Glutamatergic neuron (in vitro differentiated cells): ENCODE results near the gene MVB12A. TPM values are rescaled to one million over a fixed set of nuclear protein-coding genes. Genes with fewer than 3 reads are reported as not detected.

Experiments
- DNase-seq: peaks from one replicate; pipeline ENCODE4 v3.0.0; 2022
- H3K27ac Mint-ChIP-seq: one replicate; pipeline ENCODE4 v1.8.0; 2020; ENCODE audit warnings: mild to moderate bottlenecking, mixed read lengths, inconsistent platforms; ENCODE audit not compliant: unreplicated experiment
- H3K27me3 Mint-ChIP-seq: one replicate; pipeline ENCODE4 v1.8.0; 2020; ENCODE audit warnings: mild to moderate bottlenecking, moderate library complexity, mixed read lengths, inconsistent platforms; ENCODE audit not compliant: unreplicated experiment
- H3K36me3 Mint-ChIP-seq: one replicate; pipeline ENCODE4 v1.8.0; 2020; ENCODE audit warnings: mild to moderate bottlenecking, mixed read lengths, inconsistent platforms; ENCODE audit not compliant: unreplicated experiment
- H3K4me1 Mint-ChIP-seq: one replicate; pipeline ENCODE4 v1.8.0; 2020; ENCODE audit warnings: mild to moderate bottlenecking, low read depth, mixed read lengths, inconsistent platforms; ENCODE audit not compliant: unreplicated experiment
- H3K4me3 Mint-ChIP-seq: one replicate; pipeline ENCODE4 v1.8.0; 2020; ENCODE audit warnings: mild to moderate bottlenecking, mixed read lengths, inconsistent platforms; ENCODE audit not compliant: unreplicated experiment
- H3K9me3 Mint-ChIP-seq: one replicate; pipeline ENCODE4 v1.8.0; 2020; ENCODE audit warnings: mild to moderate bottlenecking, moderate library complexity, mixed read lengths, inconsistent platforms; ENCODE audit not compliant: unreplicated experiment
- CTCF ChIP-seq: fragments of 200-600 bp; sonication (generic); IDR thresholded peaks from one replicate; pipeline ENCODE4 v1.5.0; 2021; ENCODE audit not compliant: partially characterized antibody, unreplicated experiment
- total RNA-seq: library from RNA; stranded (reverse); fragmentation: NEBNext Ultra II Directional; extraction: Animal tissue kit (Norgen Biotek cat#: 25700); gene quantifications from one replicate; pipeline ENCODE4 v1.2.1, GENCODE V29; 2021; ENCODE audit not compliant: unreplicated experiment

The MVB12A gene
- total RNA-seq, 1 donor from 2014 or later, result 38.8 TPM

DNA sequence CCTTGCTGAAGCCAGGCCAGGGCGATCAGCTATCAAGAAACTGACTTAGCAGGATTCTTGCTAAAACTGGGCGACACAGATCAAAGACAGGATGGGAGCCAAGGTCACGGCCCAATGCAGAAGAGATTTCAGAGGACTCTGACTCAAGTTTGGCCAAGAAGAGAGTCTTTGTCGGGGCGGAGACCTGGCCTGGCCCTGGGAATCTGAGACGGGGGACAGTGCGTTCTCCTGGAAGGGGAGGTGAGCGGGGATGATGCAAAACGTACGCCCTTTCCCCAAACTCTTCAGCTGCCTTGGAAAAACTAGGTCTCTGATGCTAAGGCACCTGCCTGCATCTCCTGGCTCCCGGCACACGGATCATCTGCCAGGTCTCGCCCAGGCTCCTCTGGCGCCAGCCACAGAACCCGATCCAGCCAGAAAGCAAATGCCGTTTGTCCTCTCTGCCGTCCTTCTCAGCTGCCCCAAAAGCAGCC lies 9.8 kb downstream of the MVB12A start:
- no peak for TF ChIP-seq CTCF
- Mint-ChIP-seq H3K36me3 (no peaks in the 10 kb centered on the region), H3K9me3 (no peaks in the 10 kb centered on the region), H3K4me1 (no peaks in the 10 kb centered on the region), H3K4me3 (no peak overlapping the region), H3K27ac (no peak overlapping the region), H3K27me3 (peaks cover 3% of the 10 kb centered on the region)
- DNase-seq, result no peak

GRCh38 chr19:17431417-17431816 lies 11.6 kb downstream of the MVB12A start:
- DNase-seq, result no peak
- no peak for TF ChIP-seq CTCF
- no peak overlapping the region for H3K27ac Mint-ChIP-seq
- peaks cover 3% of the 10 kb centered on the region for H3K27me3 Mint-ChIP-seq
- no peaks in the 10 kb centered on the region for H3K4me1 Mint-ChIP-seq
- H3K9me3 Mint-ChIP-seq, result no peaks in the 10 kb centered on the region
- H3K4me3 Mint-ChIP-seq, result no peak overlapping the region
- H3K36me3 Mint-ChIP-seq, result no peaks in the 10 kb centered on the region

GRCh38 chr19:17435218-17435617 lies 15.4 kb downstream of the MVB12A start:
- H3K36me3 Mint-ChIP-seq, result no peaks in the 10 kb centered on the region
- H3K4me1 Mint-ChIP-seq, result no peaks in the 10 kb centered on the region
- peaks cover 3% of the 10 kb centered on the region for H3K27me3 Mint-ChIP-seq
- H3K9me3 Mint-ChIP-seq, result peaks cover 4% of the 10 kb centered on the region
- TF ChIP-seq CTCF, result no peak
- no peak overlapping the region for H3K4me3 Mint-ChIP-seq
- no peak for DNase-seq
- H3K27ac Mint-ChIP-seq, result no peak overlapping the region

GRCh38 chr19:17436094-17436873 lies 16.4 kb downstream of the MVB12A start:
- no peak for DNase-seq
- Mint-ChIP-seq H3K4me3 (no peak overlapping the region), H3K36me3 (no peaks in the 10 kb centered on the region), H3K9me3 (peaks cover 4% of the 10 kb centered on the region), H3K27ac (no peak overlapping the region), H3K4me1 (no peaks in the 10 kb centered on the region), H3K27me3 (peaks cover 3% of the 10 kb centered on the region)
- TF ChIP-seq CTCF, result no peak

GRCh38 chr19:17436874-17437267 lies 17.0 kb downstream of the MVB12A start:
- H3K27me3 Mint-ChIP-seq, result peaks cover 3% of the 10 kb centered on the region
- H3K27ac Mint-ChIP-seq, result no peak overlapping the region
- H3K4me3 Mint-ChIP-seq, result no peak overlapping the region
- H3K9me3 Mint-ChIP-seq, result peaks cover 4% of the 10 kb centered on the region
- no peaks in the 10 kb centered on the region for H3K36me3 Mint-ChIP-seq
- TF ChIP-seq CTCF, result no peak
- no peak for DNase-seq
- no peaks in the 10 kb centered on the region for H3K4me1 Mint-ChIP-seq
